ENCODE measurements around the gene ZNRF4.

GRCh38 chr19:5466814-5467291, 11.6 kb downstream of the ZNRF4 start:
- TF ChIP-seq, protein P1, sequence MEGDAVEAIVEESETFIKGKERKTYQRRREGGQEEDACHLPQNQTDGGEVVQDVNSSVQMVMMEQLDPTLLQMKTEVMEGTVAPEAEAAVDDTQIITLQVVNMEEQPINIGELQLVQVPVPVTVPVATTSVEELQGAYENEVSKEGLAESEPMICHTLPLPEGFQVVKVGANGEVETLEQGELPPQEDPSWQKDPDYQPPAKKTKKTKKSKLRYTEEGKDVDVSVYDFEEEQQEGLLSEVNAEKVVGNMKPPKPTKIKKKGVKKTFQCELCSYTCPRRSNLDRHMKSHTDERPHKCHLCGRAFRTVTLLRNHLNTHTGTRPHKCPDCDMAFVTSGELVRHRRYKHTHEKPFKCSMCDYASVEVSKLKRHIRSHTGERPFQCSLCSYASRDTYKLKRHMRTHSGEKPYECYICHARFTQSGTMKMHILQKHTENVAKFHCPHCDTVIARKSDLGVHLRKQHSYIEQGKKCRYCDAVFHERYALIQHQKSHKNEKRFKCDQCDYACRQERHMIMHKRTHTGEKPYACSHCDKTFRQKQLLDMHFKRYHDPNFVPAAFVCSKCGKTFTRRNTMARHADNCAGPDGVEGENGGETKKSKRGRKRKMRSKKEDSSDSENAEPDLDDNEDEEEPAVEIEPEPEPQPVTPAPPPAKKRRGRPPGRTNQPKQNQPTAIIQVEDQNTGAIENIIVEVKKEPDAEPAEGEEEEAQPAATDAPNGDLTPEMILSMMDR (IDR thresholded peaks at IDR 0.05): no peak
- TF ChIP-seq POLR2A (IDR thresholded peaks at IDR 0.05): no peak
